ENCODE measurements around the gene MINDY2. TPM values are rescaled to one million over a fixed set of nuclear protein-coding genes. Genes with fewer than 3 reads are reported as not detected.
"Not testable (repeated sequence)": the region's sequence is repeated elsewhere in the genome, so short reads cannot be mapped to it uniquely, and the experiment has no call there.

The MINDY2 gene
- total RNA-seq, 1 experiment from 2014 or later: 6.8 TPM

GRCh38 chr15:58856086-58856485 lies 85.0 kb downstream of the MINDY2 start:
- no peaks in the 10 kb centered on the region for H3K36me3 ChIP-seq (ENCODE audit: control insufficient read depth, insufficient read depth, low read length)
- no peaks in the 10 kb centered on the region for H3K27me3 ChIP-seq (ENCODE audit: control insufficient read depth, insufficient read depth, low read length)
- ChIA-PET CTCF (no interaction called here), POLR2A (interaction anchor here (0.6 kb wide), 1 partner anchor 1537 kb away, joined by 3 read pairs; no protein-coding TSS in a partner anchor)
- no TSS peak for BruUV-seq (replicated peaks)
- no peak overlapping the region for H3K27ac ChIP-seq (ENCODE audit: low read length)
- H3K9me3 ChIP-seq (ENCODE audit: control insufficient read depth, insufficient read depth, low read depth, low read length): no peaks in the 10 kb centered on the region
- no peak overlapping the region for H3K4me3 ChIP-seq (ENCODE audit: low read depth in 2 of 2, low read length in 2 of 2)
- no peaks in the 10 kb centered on the region for H3K4me1 ChIP-seq (ENCODE audit: control insufficient read depth, insufficient read depth, low read length)
- intact Hi-C loops (cut with micrococcal nuclease; ENCODE audit: unreplicated experiment) (no loop called here), in situ Hi-C loops (cut with HindIII; ENCODE audit: low pct_unique_long_range_greater_than_20kb, low sequenced_read_pairs) (no loop called here)
- DNase-seq (ENCODE audit: low read depth, low spot score): no peak
- no peak for ATAC-seq
- TF ChIP-seq SIN3A (IDR thresholded peaks at IDR 0.05; ENCODE audit: borderline replicate concordance, insufficient read depth, low read depth, low read length) (no peak), CTCF (IDR thresholded peaks at IDR 0.05) (no peak), POLR2AphosphoS5 (IDR thresholded peaks at IDR 0.05; ENCODE audit: low read depth, low read length) (no peak)

DNA sequence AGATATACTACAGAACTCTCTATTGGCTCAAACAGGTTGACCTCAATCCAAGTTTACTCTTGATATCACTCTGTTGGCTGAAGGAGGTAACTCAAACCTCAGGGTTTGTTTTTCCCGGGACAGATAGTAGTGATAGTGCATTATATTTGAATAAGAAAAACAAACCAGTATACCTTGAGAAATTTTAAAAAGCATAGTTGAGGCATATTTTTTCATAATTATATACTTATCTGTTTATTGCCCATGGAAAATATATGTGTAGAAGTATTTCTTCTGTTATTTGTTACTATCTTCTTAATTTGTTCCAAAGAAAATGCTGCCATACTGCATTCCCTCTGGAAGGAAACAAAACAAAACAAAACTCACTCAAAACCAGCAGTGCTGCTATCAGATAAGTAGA lies 85.5 kb downstream of the MINDY2 start:
- in situ Hi-C loops (cut with HindIII; ENCODE audit: low pct_unique_long_range_greater_than_20kb, low sequenced_read_pairs); H3K4me3 ChIP-seq (ENCODE audit: low read depth in 2 of 2, low read length in 2 of 2); H3K4me1 ChIP-seq (ENCODE audit: control insufficient read depth, insufficient read depth, low read length); ATAC-seq; DNase-seq (ENCODE audit: low read depth, low spot score); H3K27me3 ChIP-seq (ENCODE audit: control insufficient read depth, insufficient read depth, low read length); intact Hi-C loops (cut with micrococcal nuclease; ENCODE audit: unreplicated experiment); CTCF ChIA-PET; H3K9me3 ChIP-seq (ENCODE audit: control insufficient read depth, insufficient read depth, low read depth, low read length); H3K27ac ChIP-seq (ENCODE audit: low read length); BruUV-seq (replicated peaks); H3K36me3 ChIP-seq (ENCODE audit: control insufficient read depth, insufficient read depth, low read length): not testable (repeated sequence)
- POLR2A ChIA-PET: interaction anchor here (0.6 kb wide), 1 partner anchor 1536 kb away, joined by 3 read pairs; no protein-coding TSS in a partner anchor

GRCh38 chr15:58862326-58862725 lies 91.2 kb downstream of the MINDY2 start:
- TF ChIP-seq SIN3A (IDR thresholded peaks at IDR 0.05; ENCODE audit: borderline replicate concordance, insufficient read depth, low read depth, low read length): no peak
- no peak for TF ChIP-seq TCF7L2 (IDR thresholded peaks at IDR 0.05; ENCODE audit: low read depth, low read length)
- TF ChIP-seq CTCF (IDR thresholded peaks at IDR 0.05): no peak
- TF ChIP-seq POLR2AphosphoS5 (IDR thresholded peaks at IDR 0.05; ENCODE audit: low read depth, low read length): no peak
- TF ChIP-seq, protein P1, sequence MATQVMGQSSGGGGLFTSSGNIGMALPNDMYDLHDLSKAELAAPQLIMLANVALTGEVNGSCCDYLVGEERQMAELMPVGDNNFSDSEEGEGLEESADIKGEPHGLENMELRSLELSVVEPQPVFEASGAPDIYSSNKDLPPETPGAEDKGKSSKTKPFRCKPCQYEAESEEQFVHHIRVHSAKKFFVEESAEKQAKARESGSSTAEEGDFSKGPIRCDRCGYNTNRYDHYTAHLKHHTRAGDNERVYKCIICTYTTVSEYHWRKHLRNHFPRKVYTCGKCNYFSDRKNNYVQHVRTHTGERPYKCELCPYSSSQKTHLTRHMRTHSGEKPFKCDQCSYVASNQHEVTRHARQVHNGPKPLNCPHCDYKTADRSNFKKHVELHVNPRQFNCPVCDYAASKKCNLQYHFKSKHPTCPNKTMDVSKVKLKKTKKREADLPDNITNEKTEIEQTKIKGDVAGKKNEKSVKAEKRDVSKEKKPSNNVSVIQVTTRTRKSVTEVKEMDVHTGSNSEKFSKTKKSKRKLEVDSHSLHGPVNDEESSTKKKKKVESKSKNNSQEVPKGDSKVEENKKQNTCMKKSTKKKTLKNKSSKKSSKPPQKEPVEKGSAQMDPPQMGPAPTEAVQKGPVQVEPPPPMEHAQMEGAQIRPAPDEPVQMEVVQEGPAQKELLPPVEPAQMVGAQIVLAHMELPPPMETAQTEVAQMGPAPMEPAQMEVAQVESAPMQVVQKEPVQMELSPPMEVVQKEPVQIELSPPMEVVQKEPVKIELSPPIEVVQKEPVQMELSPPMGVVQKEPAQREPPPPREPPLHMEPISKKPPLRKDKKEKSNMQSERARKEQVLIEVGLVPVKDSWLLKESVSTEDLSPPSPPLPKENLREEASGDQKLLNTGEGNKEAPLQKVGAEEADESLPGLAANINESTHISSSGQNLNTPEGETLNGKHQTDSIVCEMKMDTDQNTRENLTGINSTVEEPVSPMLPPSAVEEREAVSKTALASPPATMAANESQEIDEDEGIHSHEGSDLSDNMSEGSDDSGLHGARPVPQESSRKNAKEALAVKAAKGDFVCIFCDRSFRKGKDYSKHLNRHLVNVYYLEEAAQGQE (IDR thresholded peaks at IDR 0.05; ENCODE audit: insufficient read depth in 1 of 2, low read depth in 2 of 2, low read length in 1 of 2): no peak
- ChIA-PET POLR2A (no interaction called here), CTCF (no interaction called here)
- H3K27ac ChIP-seq (ENCODE audit: low read length): no peak overlapping the region
- no peaks in the 10 kb centered on the region for H3K4me1 ChIP-seq (ENCODE audit: control insufficient read depth, insufficient read depth, low read length)
- intact Hi-C loops (cut with micrococcal nuclease; ENCODE audit: unreplicated experiment): no loop called here
- BruUV-seq (replicated peaks): no TSS peak
- H3K36me3 ChIP-seq (ENCODE audit: control insufficient read depth, insufficient read depth, low read length): no peaks in the 10 kb centered on the region
- H3K4me3 ChIP-seq (ENCODE audit: low read depth in 2 of 2, low read length in 2 of 2): no peak overlapping the region
- DNase-seq (ENCODE audit: low read depth, low spot score): no peak
- no peaks in the 10 kb centered on the region for H3K9me3 ChIP-seq (ENCODE audit: control insufficient read depth, insufficient read depth, low read depth, low read length)
- H3K27me3 ChIP-seq (ENCODE audit: control insufficient read depth, insufficient read depth, low read length): no peaks in the 10 kb centered on the region
- in situ Hi-C loops (cut with HindIII; ENCODE audit: low pct_unique_long_range_greater_than_20kb, low sequenced_read_pairs): no loop called here
- no peak for ATAC-seq
